Hematopoietic multipotent progenitor cell treated with erythropoietin and hydrocortisone succinate and interleukin-3 and kit ligand, for 15 days (in vitro differentiated cells): ENCODE data around the gene RFXANK.
"Not testable (repeated sequence)": the region's sequence is repeated elsewhere in the genome, so short reads cannot be mapped to it uniquely, and the experiment has no call there.

Experiments used
- DNase-seq: peaks from one replicate; pipeline ENCODE4 v3.0.0-alpha.2; 2015; ENCODE audit warnings: low spot score

RFXANK gene

DNA sequence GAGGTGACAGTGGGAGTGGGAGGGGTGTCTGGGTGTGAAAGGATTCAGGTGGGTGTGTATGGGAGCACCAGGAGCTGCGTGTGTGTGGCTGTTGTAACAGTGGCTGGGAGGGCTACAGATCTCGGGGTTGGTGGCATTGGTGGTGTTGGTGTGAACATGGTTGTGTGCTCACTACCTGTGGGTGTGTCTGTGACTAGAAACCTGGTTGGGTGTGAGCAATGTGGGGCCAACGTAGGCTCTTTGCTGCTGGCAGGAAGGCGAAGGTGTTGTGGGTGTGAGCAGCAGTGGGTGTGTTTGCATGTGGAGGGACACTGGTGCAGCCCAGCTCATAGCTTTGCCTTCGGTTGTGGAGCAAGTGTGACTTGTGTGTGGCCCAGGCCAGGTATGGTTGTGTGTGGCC, 14.9 kb downstream of the RFXANK start:
- DNase-seq: no peak

DNA sequence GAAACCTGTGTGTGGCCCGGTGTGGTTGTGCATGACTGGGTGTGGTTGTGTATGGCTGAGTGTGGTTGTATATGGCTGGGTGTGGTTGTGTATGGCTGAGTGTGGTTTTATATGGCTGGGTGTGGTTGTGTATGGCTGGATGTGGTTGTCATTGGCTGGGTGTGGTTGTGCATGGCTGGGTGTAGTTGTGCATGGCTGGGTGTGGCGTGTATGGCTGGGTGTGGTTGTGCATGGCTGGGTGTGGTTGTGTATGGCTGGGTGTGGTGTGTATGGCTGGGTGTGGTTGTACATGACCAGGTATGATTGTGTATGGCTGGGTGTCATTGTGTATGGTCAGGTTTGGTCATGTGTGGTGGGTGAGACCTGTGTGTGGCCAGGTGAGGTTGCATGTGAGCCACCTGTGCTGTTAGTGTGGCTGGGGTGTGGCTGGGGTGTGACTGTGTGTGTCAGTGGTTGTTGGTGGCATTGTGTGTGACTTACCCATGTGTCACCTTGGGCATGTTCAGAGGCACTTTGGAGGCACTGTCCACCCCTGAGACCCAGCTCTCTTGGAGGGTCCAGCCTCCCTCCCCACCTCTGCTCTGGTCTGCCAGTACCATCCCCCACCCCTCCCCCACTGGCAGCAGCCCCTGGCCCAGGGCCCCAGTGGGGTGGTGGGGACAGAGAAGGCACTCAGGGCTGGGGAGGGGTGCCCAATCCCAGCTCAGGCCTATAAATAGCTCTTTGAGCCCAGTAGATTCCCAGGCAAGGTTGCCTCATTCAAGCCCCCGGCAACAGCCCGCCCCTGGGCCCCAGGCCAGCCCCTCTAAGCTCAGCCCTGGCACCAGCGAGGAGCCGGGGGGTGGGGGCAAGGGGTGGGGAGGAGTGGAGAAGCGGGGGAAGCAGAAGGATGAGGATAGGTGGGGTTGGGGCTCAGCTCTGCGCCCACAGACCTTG, 15.8 kb downstream of the RFXANK start:
- DNase-seq: no peak

DNA sequence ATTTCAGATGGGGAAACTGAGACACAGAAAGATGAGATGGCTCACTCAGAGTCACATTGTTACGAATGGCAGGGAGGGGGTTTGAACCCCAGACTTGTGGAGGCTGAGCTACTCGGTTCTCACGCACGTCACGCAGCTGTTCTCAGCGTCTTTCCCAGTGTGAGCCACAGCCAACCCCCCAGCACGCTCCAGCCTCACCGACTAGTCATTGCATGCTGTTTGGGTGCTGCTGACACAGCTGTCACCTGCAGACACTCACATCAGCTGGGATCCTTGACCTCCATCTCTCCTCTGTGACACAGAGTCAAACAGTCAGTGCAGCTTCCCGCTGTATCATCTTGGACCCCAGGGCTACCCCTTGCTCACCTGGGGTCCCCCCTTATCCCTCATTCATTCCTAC, 17.3 kb downstream of the RFXANK start:
- DNase-seq: no peak

DNA sequence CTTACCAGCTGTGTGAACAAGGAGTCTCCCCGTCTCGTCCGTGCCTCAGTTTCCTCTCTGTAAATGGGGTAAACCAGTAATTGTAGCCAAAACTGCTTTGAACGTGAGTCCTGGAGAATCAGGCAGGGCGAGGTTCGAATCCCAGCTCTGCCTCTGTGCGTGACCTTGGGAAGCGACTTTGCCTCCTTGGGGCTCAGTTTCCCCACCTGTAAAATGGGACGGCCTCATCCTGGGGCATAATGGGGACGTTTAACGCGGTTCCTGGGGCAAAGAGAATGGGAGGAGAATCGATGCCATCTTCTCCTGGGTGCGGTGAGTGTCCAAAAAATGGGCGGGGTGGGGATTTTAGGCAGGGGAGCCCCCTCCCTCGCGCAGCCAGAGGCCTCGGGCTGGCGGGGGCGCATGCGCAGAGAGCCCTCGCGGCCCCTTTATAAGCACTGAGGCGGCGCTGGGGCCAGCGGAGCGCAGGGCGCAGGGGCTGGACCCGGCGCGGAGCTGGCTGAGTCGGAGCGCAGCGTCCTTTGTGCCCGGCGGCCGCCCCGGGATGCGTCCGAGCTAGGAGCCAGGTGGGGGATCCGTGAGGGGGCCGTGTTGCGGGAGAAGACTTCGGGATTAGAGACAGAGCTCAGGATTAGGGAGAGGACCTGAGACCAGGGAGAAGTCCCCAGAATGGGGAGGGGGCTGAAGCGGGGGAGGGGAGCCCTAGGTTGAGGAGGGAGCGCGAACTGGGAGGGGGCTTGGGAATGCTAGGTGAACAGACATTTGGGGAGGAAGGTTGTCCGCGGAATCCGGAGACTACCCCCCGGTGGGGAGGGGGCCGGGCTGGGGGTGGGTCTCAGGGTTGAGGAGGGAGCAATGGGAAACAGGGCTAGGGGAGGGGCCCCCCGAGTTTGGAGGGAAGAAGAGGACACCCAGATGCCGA, 19.7 kb downstream of the RFXANK start, which contains the start of gene NCAN:
Gene NCAN (plus strand): TSS at position 460 of the 922 bp plus-strand sequence. CDS start 4,996 bp downstream, outside the sequence.
- no peak for DNase-seq

DNA sequence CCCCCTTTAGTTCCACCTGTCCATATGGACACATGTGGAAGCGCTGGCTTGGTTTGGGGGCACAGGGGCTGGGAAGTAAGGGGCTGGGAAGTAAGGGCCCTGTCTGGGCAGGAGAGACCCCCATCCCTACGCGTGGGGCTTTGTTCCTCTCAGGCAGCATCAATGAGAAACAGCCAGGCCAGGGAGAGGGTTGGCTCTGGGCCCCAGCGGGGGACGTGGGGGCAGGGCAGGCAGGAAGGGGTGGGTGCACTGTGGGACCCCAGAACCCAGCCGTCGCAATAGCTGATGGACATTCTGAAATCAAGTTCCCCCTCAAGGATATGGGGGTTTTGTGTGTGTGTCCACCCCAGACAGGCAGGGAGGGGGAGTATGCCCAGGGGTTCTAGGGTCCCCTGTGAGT, 20.9 kb downstream of the RFXANK start:
- no peak for DNase-seq

DNA sequence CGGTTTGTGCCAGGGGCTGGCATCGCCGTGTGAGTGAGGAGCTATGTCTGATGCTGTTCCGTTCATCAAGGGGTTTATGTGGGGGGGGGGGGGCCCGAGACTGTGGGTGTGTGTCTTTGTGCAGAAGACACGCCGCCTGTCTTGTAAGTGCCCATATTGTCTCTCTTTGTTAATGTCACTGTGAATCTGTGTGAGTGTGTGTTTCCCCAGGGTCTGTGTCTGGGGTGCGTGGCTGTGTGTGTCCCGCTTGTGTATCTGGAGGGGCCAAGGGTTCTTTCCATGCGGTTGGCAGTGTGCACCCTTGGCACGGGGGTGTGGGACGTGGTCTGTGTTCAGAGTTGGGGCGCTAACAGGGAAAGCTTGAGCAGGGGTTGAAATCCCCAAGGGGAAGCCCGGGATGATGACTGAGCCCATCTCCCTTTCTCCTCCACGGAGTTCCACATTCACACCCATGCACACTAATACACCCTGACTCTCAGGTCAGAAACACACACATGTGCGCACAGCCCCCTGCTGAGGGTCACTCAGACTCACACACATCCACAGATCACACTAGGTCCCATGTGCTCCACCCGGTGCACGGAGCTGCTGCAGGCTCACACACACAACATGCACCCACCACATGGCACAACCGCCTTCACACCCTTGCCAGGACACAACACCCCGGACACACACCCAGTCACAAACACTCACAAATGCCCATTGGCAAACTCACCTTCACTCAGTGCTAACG, 21.5 kb downstream of the RFXANK start:
- no peak for DNase-seq

DNA sequence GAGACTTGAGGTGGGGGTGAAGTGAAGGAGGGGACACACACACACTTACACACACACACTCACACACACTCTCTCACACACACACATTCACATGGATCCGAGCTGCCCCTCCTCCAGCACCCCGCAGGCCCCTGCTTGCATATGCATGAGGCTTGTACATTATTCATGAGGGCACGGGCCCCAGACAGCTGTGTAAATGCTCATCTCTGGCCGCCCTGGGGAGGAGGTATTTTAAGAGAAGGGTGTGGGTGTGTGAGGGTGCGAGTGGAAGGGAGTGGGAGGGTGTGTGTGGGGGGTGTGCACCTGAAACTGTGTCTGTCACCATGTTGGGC, 22.1 kb downstream of the RFXANK start:
- DNase-seq: no peak

DNA sequence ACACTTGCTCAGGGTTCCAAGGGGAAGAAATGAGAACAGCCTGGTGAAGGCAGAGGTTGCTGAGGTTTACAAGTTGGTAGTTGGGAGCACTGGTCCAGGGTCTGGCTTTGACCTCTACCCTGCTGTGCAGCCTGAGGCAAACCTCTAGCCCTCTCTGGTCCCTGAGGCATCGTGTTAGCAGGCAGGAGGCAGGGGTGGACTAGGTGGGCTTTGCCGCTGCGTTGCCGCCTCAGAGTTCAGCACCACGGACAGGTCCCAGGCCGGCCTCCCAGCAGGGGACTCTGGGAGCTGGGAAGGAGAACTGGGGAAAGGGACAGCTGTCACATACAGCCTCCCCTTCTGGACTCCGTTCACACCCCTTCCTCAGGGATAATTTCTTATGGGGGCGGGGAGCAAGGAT, 22.8 kb downstream of the RFXANK start:
- no peak for DNase-seq

DNA sequence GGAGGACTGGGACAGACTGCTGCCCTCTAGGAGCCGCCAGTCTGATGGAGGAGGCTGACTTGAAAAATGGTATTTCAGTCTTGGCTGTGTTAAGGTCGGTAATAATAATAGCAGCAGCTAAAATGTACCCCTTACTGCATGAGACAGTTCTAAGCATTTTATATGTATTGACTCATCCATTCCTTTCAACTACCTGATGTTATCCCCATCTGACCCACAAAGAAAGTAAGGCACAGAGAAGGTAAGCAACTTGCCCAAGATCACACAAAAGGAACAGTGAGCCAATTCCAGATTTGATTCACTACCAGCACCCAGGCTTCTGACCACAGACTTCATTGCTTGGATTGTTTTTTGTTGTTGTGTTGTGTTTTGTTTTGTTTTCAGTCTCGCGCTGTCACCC, 23.7 kb downstream of the RFXANK start:
- no peak for DNase-seq

DNA sequence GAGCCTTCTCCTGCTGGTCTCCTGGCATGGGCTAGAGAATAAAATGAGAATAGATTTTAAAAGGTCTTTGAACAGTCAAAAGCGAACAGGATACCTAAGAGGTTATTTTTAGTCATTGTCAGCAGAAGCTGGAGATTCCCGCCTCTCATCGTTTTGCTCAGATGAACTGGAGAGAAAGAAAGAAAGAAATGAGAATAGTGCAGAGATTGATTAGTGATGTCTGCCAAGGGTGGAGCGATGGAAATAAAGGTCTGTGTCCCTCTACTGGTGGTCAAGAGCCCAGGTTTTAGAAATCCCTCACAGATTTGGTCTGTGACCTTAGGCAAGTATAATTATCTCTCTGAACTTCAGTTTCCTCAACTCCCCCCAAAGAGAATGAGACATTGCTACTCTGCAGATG, 25.0 kb downstream of the RFXANK start:
- DNase-seq: no peak

DNA sequence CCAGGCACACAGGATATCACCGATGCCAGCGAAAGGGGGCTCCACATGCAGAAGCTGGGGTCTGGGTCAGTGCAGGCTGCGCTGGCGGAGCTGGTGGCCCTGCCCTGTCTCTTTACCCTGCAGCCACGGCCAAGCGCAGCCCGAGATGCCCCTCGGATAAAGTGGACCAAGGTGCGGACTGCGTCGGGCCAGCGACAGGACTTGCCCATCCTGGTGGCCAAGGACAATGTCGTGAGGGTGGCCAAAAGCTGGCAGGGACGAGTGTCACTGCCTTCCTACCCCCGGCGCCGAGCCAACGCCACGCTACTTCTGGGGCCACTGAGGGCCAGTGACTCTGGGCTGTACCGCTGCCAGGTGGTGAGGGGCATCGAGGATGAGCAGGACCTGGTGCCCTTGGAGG, 26.9 kb downstream of the RFXANK start:
- DNase-seq: no peak

DNA sequence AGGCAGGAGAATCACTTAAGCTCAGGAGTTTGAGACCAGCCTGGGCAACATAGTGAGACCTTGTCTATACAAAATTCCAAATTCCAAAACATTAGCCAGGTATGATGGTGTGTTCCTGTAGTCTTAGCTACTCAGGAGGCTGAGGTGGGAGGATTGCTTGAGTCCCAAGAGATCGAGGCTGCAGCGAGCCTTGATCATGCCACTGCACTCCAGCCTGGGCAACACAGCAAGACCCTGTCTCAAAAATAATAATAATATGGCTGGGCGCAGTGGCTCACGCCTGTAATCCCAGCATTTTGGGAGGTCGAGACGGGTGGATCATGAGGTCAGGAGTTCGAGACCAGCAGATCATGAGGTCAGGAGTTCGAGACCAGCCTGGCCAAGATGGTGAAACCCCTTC, 28.9 kb downstream of the RFXANK start:
- DNase-seq: not testable (repeated sequence)

DNA sequence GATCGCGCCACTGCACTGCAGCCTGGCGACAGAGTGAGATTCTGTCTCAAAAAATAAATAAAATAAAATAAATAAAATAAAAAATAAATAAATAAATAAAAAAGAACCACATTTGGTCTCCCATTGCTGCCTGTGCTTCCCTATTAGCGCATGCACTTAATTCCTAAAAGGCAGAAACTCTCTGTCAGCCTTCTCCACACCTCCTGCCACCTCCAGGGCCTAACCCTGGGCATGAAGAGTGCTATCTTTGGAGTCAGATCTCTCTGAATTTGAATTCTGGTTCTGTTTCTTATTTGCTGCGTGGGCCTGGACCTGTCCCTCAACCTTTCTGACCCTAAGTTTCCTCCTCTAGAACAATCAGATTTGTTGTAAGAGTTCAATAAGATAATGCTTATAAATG, 31.0 kb downstream of the RFXANK start:
- no peak for DNase-seq

DNA sequence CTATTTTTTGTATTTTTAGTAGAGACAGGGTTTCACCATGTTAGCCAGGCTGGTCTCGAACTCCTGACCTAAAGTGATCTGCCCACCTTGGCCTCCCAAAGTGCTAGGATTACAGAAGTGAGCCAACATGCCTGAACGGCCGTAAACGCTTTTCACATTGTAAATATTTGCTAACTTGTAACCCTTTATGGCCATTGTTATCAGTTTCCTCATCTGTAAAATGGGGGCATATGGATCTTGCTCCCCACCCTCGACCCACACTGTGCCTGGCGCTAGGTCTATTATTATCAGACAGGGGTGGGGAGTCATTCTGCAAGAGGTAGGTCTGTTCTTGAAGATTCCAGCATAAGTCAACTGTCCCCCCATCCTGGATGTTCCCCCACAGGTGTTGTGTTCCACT, 31.6 kb downstream of the RFXANK start:
- DNase-seq: no peak

DNA sequence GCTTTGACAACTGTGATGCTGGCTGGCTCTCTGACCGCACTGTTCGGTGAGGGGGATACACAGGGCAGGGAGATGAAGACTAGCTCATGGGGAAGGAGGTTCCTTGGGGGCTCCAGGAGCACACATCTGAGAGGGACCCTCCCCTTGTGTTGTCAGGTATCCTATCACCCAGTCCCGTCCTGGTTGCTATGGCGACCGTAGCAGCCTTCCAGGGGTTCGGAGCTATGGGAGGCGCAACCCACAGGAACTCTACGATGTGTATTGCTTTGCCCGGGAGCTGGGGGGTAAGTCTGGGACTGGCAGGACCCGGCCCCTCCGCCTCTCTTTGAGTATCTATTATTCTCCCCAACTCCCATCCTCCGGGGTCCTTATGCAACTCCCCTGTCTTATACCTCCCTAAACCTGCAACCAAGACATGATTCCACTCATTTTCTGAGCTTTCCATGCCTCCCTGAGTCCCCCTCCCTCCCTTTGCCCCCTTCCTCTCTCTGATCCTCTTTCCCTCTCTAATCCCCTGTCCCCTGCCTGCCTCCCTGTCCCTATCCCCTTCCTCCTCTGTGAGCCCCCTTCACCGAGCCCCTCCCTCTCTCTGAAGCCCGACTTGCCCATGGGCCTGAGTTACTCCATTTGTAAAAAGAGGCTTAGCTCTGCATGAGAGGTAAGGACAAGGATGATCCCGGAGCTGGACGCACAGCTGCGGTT, 32.2 kb downstream of the RFXANK start:
- DNase-seq: no peak

DNA sequence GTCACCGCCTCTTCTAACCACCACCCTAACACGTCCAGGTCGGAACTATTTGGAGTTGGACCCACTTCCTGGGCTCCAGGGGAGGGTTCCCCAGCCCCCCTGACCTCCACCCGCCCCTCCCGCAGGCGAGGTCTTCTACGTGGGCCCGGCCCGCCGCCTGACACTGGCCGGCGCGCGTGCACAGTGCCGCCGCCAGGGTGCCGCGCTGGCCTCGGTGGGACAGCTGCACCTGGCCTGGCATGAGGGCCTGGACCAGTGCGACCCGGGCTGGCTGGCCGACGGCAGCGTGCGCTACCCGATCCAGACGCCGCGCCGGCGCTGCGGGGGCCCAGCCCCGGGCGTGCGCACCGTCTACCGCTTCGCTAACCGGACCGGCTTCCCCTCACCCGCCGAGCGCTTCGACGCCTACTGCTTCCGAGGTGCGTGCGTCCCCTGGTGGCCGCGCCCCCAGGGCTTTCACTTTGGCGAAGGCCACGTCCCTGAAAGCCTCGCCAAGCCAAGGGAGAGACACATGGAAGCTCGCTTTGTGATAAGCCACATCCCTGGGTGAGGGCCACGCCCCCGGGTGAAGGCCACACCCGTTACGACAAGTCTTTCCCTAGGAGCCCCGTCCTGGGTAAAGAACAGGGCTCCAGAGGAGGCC, 32.9 kb downstream of the RFXANK start:
- peak; percentile 74 for DNase-seq

DNA sequence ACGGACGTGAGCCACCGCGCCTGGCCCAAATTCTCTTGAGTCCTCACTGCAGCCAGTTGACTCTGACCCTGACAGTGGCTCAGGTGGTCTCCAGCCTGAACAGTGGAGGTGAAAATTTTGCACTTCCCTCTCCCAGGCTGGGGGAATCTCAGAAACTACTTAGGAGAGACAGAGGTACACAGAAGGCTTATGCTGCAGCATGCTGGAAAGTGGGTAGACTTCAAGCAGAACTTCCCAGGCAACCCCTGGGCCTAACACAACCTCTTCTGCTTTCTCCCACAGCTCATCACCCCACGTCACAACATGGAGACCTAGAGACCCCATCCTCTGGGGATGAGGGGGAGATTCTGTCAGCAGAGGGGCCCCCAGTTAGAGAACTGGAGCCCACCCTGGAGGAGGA, 34.1 kb downstream of the RFXANK start:
- DNase-seq: no peak

DNA sequence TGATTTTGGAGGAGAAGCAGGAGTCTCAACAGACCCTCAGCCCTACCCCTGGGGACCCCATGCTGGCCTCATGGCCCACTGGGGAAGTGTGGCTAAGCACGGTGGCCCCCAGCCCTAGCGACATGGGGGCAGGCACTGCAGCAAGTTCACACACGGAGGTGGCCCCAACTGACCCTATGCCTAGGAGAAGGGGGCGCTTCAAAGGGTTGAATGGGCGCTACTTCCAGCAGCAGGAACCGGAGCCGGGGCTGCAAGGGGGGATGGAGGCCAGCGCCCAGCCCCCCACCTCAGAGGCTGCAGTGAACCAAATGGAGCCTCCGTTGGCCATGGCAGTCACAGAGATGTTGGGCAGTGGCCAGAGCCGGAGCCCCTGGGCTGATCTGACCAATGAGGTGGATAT, 34.6 kb downstream of the RFXANK start:
- no peak for DNase-seq

DNA sequence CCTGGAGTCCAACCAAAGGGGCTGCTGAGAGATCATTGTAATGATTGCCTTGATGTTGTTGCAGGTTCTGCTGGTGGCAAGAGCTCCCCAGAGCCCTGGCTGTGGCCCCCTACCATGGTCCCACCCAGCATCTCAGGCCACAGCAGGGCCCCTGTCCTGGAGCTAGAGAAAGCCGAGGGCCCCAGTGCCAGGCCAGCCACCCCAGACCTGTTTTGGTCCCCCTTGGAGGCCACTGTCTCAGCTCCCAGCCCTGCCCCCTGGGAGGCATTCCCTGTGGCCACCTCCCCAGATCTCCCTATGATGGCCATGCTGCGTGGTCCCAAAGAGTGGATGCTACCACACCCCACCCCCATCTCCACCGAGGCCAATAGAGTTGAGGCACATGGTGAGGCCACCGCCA, 35.2 kb downstream of the RFXANK start:
- DNase-seq: no peak

DNA sequence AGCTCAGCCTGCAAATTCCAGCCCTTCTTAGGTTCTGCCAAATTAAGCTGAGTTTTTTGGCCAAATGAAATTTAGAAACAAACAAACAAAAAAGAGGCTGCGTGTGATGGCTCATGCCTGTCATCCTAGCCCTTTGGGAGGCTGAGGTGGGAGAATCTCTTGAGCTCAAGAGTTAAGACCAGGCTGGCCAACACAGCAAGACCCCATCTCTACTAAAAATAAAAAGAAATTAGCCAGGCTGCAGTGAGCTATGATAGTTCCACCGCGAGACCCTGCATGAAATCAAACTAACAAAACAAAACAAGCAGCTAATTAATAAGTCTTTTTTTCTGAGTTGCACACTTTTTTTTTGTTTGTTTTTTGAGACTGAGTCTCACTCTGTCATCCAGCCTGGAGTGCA, 37.6 kb downstream of the RFXANK start:
- DNase-seq: no peak

DNA sequence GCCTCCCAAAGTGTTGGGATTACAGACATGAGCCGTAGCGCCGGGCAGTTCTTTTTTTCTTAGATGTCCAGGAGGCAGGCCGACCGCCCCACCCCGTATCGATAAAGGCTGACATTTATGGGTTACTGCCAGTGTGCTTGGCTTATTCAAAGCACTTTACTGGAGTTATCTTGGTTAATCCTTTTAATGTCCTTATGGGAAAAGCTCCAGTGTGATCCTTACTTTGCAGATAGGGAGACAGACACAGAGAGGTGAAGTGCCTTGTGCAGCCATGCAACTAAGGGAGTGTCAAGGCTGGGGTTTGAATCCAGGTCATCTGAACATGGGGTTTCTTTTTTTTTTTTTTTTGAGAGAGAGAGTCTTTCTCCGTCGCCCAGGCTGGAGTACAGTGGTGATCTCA, 38.9 kb downstream of the RFXANK start:
- no peak for DNase-seq
